DMS 273 treated with DMSO at 0.1 percent for 48 hours (cell line): Measurements from ENCODE around the gene DPPA2.

Experiments
- DNase-seq: peaks from one replicate; lab custom pipeline; 2025; lab: John Stamatoyannopoulos, UW

The DPPA2 gene

DNA sequence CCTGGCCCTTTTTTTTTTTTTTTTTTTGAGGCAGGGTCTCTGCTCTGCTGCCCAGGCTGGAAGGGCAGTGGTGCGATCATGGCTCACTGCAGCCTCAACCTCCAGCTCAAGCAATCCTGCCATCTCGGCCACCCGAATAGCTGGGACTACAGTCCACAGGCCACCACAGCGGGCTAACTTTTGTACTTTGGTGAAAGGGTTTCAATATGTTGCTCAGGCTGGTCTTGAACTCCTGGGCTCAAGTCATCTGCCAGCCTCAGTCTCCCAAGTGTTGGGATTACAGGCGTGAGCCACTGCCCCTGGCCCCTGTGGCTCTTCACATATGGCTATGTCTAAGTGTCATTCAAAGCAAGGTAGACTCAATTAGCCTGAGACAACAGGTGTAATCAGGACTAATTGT lies 8.8 kb upstream of the DPPA2 start:
- DNase-seq: no peak

GRCh38 chr3:109313061-109313460 lies 3.3 kb downstream of the DPPA2 start:
- no peak for DNase-seq

- DNase-seq: no peak
Observed at GRCh38 chr3:109297496-109297895, 18.8 kb downstream of the DPPA2 start.

GRCh38 chr3:109284071-109284470 lies 32.2 kb downstream of the DPPA2 start:
- no peak for DNase-seq

DNA sequence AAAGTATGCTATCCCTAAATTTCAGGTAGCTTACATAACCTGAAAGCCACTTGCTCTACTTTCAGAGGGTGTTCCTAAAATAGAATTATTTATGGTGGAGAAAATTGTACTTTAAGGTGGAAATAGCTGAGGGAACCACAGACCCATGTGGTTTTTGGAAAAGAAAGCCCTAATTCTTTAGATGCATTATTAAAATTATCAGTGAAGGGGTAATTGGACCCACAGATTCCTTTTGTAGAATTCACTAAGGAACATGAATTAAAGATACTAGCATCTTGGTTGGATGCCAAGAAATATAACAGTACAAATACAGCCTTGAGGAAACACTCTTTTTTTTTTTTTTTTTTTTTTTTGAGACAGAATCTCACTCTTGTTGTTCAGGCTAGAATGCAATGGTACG lies 37.8 kb downstream of the DPPA2 start:
- DNase-seq: no peak

GRCh38 chr3:109278141-109278540 lies 38.2 kb downstream of the DPPA2 start:
- DNase-seq: no peak

DNA sequence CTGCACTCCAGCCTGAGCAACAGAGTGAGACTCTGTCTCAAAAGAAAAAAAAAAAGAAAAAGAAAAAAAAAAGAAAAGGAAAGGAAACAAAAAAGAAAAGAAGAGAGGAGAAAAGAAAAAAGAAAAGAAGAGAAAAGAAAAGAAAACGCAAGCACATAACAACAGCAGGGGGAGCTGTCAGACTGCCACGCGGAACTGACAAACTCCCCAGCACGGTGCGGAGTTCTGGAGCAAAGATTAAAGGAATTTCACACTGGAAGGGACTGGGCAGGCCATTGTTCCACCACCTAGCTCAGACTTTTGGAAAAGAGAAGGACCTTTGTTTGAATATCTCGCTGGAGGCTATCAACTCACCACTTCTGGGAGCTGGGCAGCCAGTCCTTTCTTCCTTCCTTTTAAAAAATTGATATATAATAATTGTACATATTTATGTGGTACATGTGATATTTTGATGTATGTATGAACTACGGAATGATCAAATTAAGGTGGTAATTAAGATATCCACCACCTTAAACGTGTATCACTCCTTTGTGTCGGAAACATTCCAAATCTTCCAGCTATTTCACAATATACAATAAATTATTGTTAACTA lies 40.5 kb downstream of the DPPA2 start:
- DNase-seq: peak; percentile 7

DNA sequence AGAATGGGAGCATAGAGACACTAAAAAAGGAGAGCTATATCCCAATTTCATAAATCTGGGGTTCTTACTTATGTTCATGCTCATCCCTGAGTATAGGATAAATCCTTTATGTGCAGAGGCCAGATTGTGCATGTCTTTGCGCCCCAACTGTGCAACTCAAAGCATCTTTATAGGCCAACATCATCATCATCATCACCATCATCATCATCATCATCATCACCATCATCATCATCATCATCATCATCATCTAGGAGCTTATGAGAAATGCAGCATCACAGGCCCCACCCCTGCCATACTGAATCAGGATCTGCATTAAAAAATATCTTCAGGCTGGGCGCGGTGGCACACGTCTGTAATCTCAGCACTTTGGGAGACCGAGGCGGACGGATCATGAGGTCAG lies 45.5 kb downstream of the DPPA2 start:
- DNase-seq: no peak

- DNase-seq: no peak
Observed at GRCh38 chr3:109269577-109270275, 46.6 kb downstream of the DPPA2 start.

- no peak for DNase-seq
Observed at GRCh38 chr3:109268181-109268580, 48.1 kb downstream of the DPPA2 start.

- DNase-seq: no peak
Observed at GRCh38 chr3:109265295-109265694, 51.0 kb downstream of the DPPA2 start.

DNA sequence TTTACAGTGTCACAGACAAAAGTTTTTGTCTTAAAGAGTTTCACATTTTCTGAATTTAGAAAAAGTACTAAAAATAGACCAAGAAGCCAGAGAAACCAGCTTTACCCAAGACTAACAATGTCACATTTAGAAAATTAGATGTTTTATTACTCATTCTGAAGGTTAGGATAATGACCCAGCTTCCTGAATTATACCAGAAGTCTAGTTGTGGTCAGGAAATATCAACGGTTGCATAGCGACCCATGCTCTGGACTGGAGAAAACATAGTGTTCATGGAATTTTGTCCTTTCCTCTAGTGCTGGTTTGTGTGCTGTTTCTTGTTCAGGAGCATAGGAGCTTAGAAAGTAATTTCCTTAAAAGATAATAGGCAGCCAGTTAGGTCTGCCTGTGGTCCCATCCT lies 59.0 kb downstream of the DPPA2 start:
- DNase-seq: no peak

- no peak for DNase-seq
Observed at GRCh38 chr3:109254770-109255169, 61.5 kb downstream of the DPPA2 start.

DNA sequence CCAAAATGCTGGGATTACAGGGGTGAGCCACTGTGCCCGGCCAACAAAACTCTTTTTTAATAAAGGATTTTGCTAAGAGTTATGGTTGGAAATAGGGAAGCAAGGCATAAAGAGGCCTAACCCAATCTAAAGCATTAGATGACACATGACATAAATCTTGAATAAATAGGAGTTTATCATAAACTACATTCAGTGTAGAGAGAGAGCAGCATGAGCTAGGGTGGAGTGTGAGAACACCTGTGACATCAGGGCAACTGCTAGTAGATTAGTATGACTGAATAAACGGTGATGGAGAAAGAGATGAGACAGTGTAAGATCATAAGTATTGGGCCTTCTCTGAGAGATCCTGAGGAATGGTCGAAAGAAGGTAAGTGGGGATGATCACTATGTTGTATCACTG lies 63.7 kb downstream of the DPPA2 start:
- DNase-seq: no peak
